HCT116 (cell line): Measurements from ENCODE around the gene GLYR1. TPM values are rescaled to one million over a fixed set of nuclear protein-coding genes. Genes with fewer than 3 reads are reported as not detected.

Source experiments
- ATAC-seq: fragments of 200-7000 bp; cut with Tn5 transposase; 2 replicates; pipeline ENCODE4 v1.9.1; 2020; ENCODE audit warnings: mild to moderate bottlenecking, moderate library complexity
- BruUV-seq: library from RNA; stranded (reverse); fragments of 400-500 nt; replicated peaks from 2 replicates; lab custom pipeline; 2021; lab: Mats Ljungman, UMichigan
- CTCF ChIA-PET: fragments of 300-600 bp; sonication (Branson Sonifier 250); formaldehyde crosslinking; loops from one replicate; lab custom pipeline; 2021; ENCODE audit warnings: antibody characterized with exemption; lab: Charles Lee
- POLR2A ChIA-PET: fragments of 300-600, 350-600 bp; sonication (Branson Sonifier 250); formaldehyde crosslinking; loops from one replicate; lab custom pipeline; 2021; ENCODE audit warnings: antibody characterized with exemption; lab: Charles Lee
- RAD21 ChIA-PET, 2 experiments: fragments of 300-600 bp; sonication (Branson Sonifier 250); formaldehyde crosslinking; loops; one replicate each; lab custom pipeline; 2023; ENCODE audit warnings: low total read pairs in 2 of 2; ENCODE audit not compliant: uncharacterized antibody in 2 of 2, unreplicated experiment in 2 of 2, low non-redundant PET in 1 of 2; lab: Charles Lee
- DNase-seq: peaks from one replicate; pipeline ENCODE4 v3.0.0-alpha.2; 2010; ENCODE audit warnings: low read depth, low spot score
- H2AFZ ChIP-seq: fragments of 200-600 bp; shearing (Covaris generic), sonication (generic); 2 replicates; pipeline ENCODE4 v1.6.1; 2017; ENCODE audit warnings: low read depth, mixed run types, mixed read lengths, antibody characterized with exemption, low read length; ENCODE audit not compliant: poor library complexity, severe bottlenecking
- H3K27ac ChIP-seq: 2 replicates; pipeline ENCODE4 v1.5.1; 2012; ENCODE audit warnings: low read depth, low read length
- H3K27me3 ChIP-seq: fragments of 200-600 bp; sonication (generic); 2 replicates; pipeline ENCODE4 v1.6.1; 2016; ENCODE audit warnings: mixed run types, low read length, mixed read lengths; ENCODE audit not compliant: insufficient read depth
- H3K36me3 ChIP-seq, 2 experiments: fragments of 200-500 bp in 1 of 2; fragments of 200-600 bp in 1 of 2; sonication (Bioruptor generic) in 1 of 2; sonication (generic) in 1 of 2; 2 replicates each; pipeline versions ENCODE4 v1.5.1 to v1.6.1; 2014 to 2016; ENCODE audit warnings: low read length in 2 of 2, inconsistent platforms in 1 of 2, mixed read lengths in 1 of 2, mixed run types in 1 of 2; ENCODE audit not compliant: insufficient read depth in 2 of 2, control insufficient read depth in 1 of 2
- H3K4me1 ChIP-seq, 2 experiments: fragments of 200-600 bp in 1 of 2; sonication (generic) in 1 of 2; 2 replicates each; pipeline versions ENCODE4 v1.5.1 to v1.6.1; 2012 to 2017; ENCODE audit warnings: low read length in 2 of 2, inconsistent platforms in 1 of 2, mild to moderate bottlenecking in 1 of 2, mixed read lengths in 1 of 2, mixed run types in 1 of 2, moderate library complexity in 1 of 2; ENCODE audit not compliant: insufficient read depth in 2 of 2, control insufficient read depth in 1 of 2
- H3K4me2 ChIP-seq: fragments of 200-600 bp; sonication (generic); 2 replicates; pipeline ENCODE4 v1.6.1; 2017; ENCODE audit warnings: mixed run types, low read length, mixed read lengths
- H3K4me3 ChIP-seq, 2 experiments: fragments of 200-600 bp in 1 of 2; sonication (generic) in 1 of 2; replicated peaks in 1 of 2; 2 replicates each; pipeline ENCODE4 v1.5.1; 2011 to 2016; ENCODE audit warnings: low read length in 2 of 2, control low read depth in 1 of 2, low read depth in 1 of 2, mild to moderate bottlenecking in 1 of 2, mixed read lengths in 1 of 2, mixed run types in 1 of 2
- H3K79me2 ChIP-seq: fragments of 200-600 bp; sonication (generic); 2 replicates; pipeline ENCODE4 v1.6.1; 2017; ENCODE audit warnings: mild to moderate bottlenecking, mixed run types, low read length, moderate library complexity, mixed read lengths; ENCODE audit not compliant: insufficient read depth
- H3K9ac ChIP-seq: fragments of 200-600 bp; sonication (generic); 2 replicates; pipeline ENCODE4 v1.6.1; 2016; ENCODE audit warnings: low read length, mixed read lengths
- H3K9me2 ChIP-seq: fragments of 200-600 bp; sonication (generic), shearing (Covaris generic); 2 replicates; pipeline ENCODE4 v1.6.1; 2017; ENCODE audit warnings: mixed run types, mild to moderate bottlenecking, moderate library complexity; ENCODE audit not compliant: insufficient read depth
- H3K9me3 ChIP-seq, 2 experiments: fragments of 200-500 bp in 1 of 2; fragments of 200-600 bp in 1 of 2; sonication (Bioruptor generic) in 1 of 2; sonication (generic) in 1 of 2; 2 replicates each; pipeline ENCODE4 v1.6.1; 2014 to 2017; ENCODE audit warnings: low read length in 2 of 2, mixed read lengths in 2 of 2, inconsistent platforms in 1 of 2, low read depth in 1 of 2, mild to moderate bottlenecking in 1 of 2, mixed run types in 1 of 2, moderate library complexity in 1 of 2; ENCODE audit not compliant: control insufficient read depth in 1 of 2, insufficient read depth in 1 of 2
- H4K20me1 ChIP-seq: fragments of 200-600 bp; sonication (generic), shearing (Covaris generic); 2 replicates; pipeline ENCODE4 v1.6.1; 2017; ENCODE audit warnings: mixed run types, mild to moderate bottlenecking, moderate library complexity; ENCODE audit not compliant: insufficient read depth
- EGR1 ChIP-seq: IDR thresholded peaks from 2 replicates; pipeline ENCODE4 v1.6.1; 2012; ENCODE audit warnings: low read depth
- ELF1 ChIP-seq: IDR thresholded peaks from 2 replicates; pipeline ENCODE4 v1.6.1; 2012; ENCODE audit warnings: low read depth, borderline replicate concordance
- EZH2 ChIP-seq: fragments of 200-600 bp; sonication (generic); IDR thresholded peaks from 2 replicates; pipeline ENCODE4 v1.6.1; 2017; ENCODE audit warnings: antibody characterized with exemption, mixed run types
- EZH2phosphoT487 ChIP-seq: fragments of 200-600 bp; IDR thresholded peaks from 2 replicates; pipeline ENCODE4 v1.6.1; 2018; ENCODE audit warnings: antibody characterized with exemption, borderline replicate concordance
- FOSL1 ChIP-seq: IDR thresholded peaks from 2 replicates; pipeline ENCODE4 v1.6.1; 2012; ENCODE audit warnings: low read depth
- JUND ChIP-seq: IDR thresholded peaks from 2 replicates; pipeline ENCODE4 v1.6.1; 2012
- MAX ChIP-seq: IDR thresholded peaks from 2 replicates; pipeline ENCODE4 v1.6.1; 2012
- POLR2AphosphoS5 ChIP-seq: IDR thresholded peaks from 2 replicates; pipeline ENCODE4 v1.6.1; 2011; ENCODE audit warnings: mild to moderate bottlenecking, low read depth, low read length, moderate library complexity
- RAD21 ChIP-seq: IDR thresholded peaks from 2 replicates; pipeline ENCODE4 v1.6.1; 2012; ENCODE audit warnings: low read depth, mild to moderate bottlenecking
- REST ChIP-seq: IDR thresholded peaks from 2 replicates; pipeline ENCODE4 v1.6.1; 2012; ENCODE audit warnings: low read depth
- SP1 ChIP-seq: IDR thresholded peaks from 2 replicates; pipeline ENCODE4 v1.6.1; 2012; ENCODE audit warnings: low read depth
- TCF7L2 ChIP-seq: IDR thresholded peaks from 2 replicates; pipeline ENCODE4 v1.7.0; 2011; ENCODE audit warnings: borderline replicate concordance, inconsistent platforms; ENCODE audit not compliant: insufficient read depth, insufficient read length; ENCODE audit errors: extremely low read depth
- YY1 ChIP-seq: IDR thresholded peaks from 2 replicates; pipeline ENCODE4 v1.6.1; 2011; ENCODE audit warnings: low read length, low read depth, moderate library complexity, mild to moderate bottlenecking; ENCODE audit not compliant: insufficient replicate concordance; ENCODE audit errors: extremely low read depth
- ZFX ChIP-seq: fragments of 450-650 bp; IDR thresholded peaks from 2 replicates; pipeline ENCODE4 v1.6.1; 2017
- intact Hi-C: fragments of 100-400 bp; cut with micrococcal nuclease; formaldehyde crosslinking; loops from 2 replicates; pipeline ENCODE4 v1.10.0; 2022
- total RNA-seq: library from RNA; stranded (reverse); gene quantifications from one replicate; pipeline ENCODE4 v1.2.1, GENCODE V29; 2021; ENCODE audit not compliant: unreplicated experiment
- TF ChIP-seq, protein P1 (sequence below), 3 experiments: fragments of 200-600 bp in 1 of 3; sonication (generic) in 1 of 3; IDR thresholded peaks in 2 of 3; conservative IDR thresholded peaks in 1 of 3; 2 replicates each; pipeline ENCODE4 v1.5.1; 2012 to 2017; ENCODE audit warnings: low read depth in 2 of 3, low read length in 2 of 3, antibody characterized with exemption in 1 of 3, borderline replicate concordance in 1 of 3, control low read depth in 1 of 3, mild to moderate bottlenecking in 1 of 3, mixed read lengths in 1 of 3, mixed run types in 1 of 3, moderate library complexity in 1 of 3; ENCODE audit not compliant: insufficient read depth in 1 of 3

The GLYR1 gene
- total RNA-seq, 1 experiment from 2014 or later: 50.0 TPM

- no peak for TF ChIP-seq REST
- TF ChIP-seq YY1: no peak
These were observed 29.7 kb upstream of the GLYR1 start (continued) for GRCh38 chr16:4876646-4877379.

DNA sequence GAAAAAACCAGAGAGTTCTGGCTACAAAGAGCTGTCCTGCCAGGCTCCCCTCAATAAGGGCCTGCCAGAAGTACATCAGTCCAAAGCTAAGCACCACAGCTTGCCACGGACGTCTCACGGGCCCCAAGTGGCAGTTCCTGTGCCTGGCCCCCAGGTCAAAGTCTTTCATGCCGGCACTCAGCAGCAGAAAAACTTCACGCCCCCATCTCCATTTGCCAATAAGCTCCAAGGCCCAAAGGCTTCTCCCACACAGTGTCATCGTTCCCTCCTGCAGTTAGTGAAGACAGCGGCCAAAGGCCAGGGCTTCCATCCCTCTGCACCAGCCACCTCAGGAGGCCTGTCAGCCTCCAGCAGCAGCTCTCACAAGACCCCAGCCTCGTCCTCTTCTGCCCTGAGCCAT is 27.6 kb upstream of the GLYR1 start:
- 0 out of 4 replicates have a peak, but pooled peaks cover 0 to 4% of the 10 kb centered on the region in 2 experiments for H3K4me1 ChIP-seq
- no peaks in the 10 kb centered on the region for H3K27me3 ChIP-seq
- H3K4me3 ChIP-seq: no peak overlapping the region
- H3K27ac ChIP-seq: no peak overlapping the region
- DNase-seq (no peak), ATAC-seq (no peak)
- no peak for TF ChIP-seq RAD21
- TF ChIP-seq MAX: no peak
- no peak for TF ChIP-seq ELF1
- TF ChIP-seq TCF7L2: no peak
- no peak for TF ChIP-seq EGR1
- TF ChIP-seq REST: no peak
- TF ChIP-seq, protein P1, sequence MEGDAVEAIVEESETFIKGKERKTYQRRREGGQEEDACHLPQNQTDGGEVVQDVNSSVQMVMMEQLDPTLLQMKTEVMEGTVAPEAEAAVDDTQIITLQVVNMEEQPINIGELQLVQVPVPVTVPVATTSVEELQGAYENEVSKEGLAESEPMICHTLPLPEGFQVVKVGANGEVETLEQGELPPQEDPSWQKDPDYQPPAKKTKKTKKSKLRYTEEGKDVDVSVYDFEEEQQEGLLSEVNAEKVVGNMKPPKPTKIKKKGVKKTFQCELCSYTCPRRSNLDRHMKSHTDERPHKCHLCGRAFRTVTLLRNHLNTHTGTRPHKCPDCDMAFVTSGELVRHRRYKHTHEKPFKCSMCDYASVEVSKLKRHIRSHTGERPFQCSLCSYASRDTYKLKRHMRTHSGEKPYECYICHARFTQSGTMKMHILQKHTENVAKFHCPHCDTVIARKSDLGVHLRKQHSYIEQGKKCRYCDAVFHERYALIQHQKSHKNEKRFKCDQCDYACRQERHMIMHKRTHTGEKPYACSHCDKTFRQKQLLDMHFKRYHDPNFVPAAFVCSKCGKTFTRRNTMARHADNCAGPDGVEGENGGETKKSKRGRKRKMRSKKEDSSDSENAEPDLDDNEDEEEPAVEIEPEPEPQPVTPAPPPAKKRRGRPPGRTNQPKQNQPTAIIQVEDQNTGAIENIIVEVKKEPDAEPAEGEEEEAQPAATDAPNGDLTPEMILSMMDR (IDR thresholded peaks at IDR 0.05 in 2 of 3, conservative IDR thresholded peaks at IDR 0.05 in 1 of 3; ENCODE audit: borderline replicate concordance in 1 of 3, insufficient read depth in 1 of 3, low read depth in 2 of 3, low read length in 2 of 3): no peak
- TF ChIP-seq POLR2AphosphoS5: no peak
- no peak for TF ChIP-seq EZH2phosphoT487
- TF ChIP-seq EZH2: no peak
- no peak for TF ChIP-seq ZFX
- TF ChIP-seq JUND: no peak
- no peak for TF ChIP-seq YY1
- TF ChIP-seq SP1: no peak
- TF ChIP-seq FOSL1: no peak
- peaks cover 53 to 58% of the 10 kb centered on the region in 2 experiments for H3K36me3 ChIP-seq
- no peak overlapping the region for H3K4me2 ChIP-seq
- H3K9ac ChIP-seq: no peak overlapping the region
- no peak overlapping the region for H2AFZ ChIP-seq
- no peaks in the 10 kb centered on the region for H3K9me2 ChIP-seq
- BruUV-seq: TSS peak; percentile 30
- CTCF ChIA-PET: no interaction called here
- H3K9me3 ChIP-seq: no peaks in the 10 kb centered on the region
- intact Hi-C loops: no loop called here
- RAD21 ChIA-PET: no interaction called here
- POLR2A ChIA-PET: no interaction called here
- peaks cover 4% of the 10 kb centered on the region; the same call in 1 of the 2 replicates for H3K79me2 ChIP-seq
- no peaks in the 10 kb centered on the region for H4K20me1 ChIP-seq
